Activated CD4-positive, alpha-beta T cell treated with anti-CD3 and anti-CD28 coated beads, Interleukin-2, amount 50 U/mL, for 16 hours (primary cell): ENCODE data around the gene PGLYRP1.

ENCODE experiments used
- DNase-seq: peaks from one replicate; pipeline ENCODE4 v3.0.0-alpha.2; 2020

PGLYRP1 gene

GRCh38 chr19:45999653-46000121 is 23.2 kb downstream of the PGLYRP1 start:
- DNase-seq = no peak

- no peak for DNase-seq
Observed at GRCh38 chr19:45998834-45999233, 24.0 kb downstream of the PGLYRP1 start.

DNA sequence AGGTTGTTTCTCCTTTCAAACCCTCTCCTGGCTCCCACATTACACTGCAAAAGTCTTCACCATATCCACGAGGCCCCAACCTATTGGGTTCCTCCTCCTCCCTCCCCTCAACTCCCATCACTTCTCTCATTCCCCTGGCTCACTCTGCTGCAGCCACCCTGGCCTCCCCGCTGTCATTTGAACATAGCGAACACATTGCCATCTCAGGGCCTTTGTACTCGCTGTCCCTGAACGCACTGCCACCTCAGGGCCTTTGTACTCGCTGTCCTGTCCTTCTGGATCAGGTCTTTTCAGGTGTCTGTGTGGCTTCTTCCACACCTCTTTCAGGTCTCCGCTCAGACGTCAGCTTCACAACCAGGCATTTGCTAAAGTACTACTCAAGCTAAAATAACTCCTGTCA is 25.9 kb downstream of the PGLYRP1 start:
- no peak for DNase-seq

DNA sequence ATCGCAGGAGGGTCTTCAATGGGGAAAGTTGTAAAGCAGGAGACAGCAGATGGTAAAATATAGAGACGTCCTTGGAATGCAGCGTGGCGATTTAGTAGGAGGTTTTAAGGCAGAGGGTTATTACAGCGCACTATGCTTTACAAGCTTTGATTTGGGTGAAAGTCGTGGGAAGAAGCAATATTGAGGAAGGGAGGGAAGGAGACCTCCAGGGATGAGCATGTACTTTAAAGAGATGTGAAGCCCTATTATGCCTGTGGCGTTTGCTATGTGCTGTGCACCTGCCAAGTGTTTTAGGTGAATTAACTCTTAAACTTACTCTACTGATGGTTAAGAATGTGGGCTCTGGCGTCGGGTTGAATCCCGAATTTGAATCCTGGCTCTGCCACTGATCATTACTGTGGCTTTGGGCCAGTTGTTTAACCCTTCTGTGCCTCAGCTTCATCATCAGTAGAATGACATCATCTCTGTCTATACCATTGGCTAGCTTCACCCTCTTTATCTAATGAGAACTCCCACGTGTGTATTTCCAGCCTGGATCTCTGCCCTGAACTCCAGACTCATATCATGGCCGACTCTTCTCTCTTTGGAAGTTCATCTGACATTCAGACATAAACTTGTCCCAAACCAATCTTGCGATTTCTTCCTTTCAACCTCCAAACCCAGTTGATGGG is 27.0 kb downstream of the PGLYRP1 start:
- no peak for DNase-seq

DNA sequence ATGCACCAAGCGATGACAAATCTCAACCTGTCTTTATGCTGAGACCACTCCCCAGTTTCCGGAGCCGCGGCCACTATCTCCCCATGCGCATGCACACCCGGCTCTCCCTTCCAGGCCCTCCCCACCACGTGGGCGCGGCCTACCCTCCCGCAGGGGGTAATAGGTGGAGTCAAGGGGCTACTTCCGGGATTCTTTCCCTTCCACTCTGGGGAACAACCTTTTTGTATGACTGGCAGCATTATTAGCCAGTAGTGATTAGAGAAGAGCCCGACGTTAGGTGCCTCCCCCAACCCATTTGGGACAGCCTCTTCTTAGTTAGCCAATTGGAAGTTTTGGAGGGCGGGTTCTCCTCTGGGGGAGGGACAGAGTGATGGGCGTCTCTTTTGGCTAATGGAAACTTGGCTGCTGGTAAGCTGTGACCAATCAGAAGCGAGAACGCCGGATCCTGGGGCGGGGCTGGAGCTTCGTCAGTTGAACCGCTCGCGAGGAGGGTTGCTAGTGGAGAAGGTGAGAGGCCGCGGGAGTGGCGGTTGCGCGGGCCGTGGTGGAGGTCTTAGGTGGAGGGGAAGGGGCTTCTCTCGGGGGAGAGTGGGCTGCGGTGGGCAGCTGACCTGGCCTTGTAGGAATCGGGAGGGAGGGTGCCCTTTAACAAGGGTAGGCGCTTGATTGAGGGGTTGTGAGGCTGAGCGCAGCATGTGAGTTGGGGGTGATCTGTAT is 27.7 kb downstream of the PGLYRP1 start, which contains the start of gene CCDC61:
Gene CCDC61 (plus strand): TSS at position 470 of the 717 bp plus-strand sequence. CDS start 7,552 bp downstream, outside the sequence.
- peak; percentile 100 for DNase-seq

DNA sequence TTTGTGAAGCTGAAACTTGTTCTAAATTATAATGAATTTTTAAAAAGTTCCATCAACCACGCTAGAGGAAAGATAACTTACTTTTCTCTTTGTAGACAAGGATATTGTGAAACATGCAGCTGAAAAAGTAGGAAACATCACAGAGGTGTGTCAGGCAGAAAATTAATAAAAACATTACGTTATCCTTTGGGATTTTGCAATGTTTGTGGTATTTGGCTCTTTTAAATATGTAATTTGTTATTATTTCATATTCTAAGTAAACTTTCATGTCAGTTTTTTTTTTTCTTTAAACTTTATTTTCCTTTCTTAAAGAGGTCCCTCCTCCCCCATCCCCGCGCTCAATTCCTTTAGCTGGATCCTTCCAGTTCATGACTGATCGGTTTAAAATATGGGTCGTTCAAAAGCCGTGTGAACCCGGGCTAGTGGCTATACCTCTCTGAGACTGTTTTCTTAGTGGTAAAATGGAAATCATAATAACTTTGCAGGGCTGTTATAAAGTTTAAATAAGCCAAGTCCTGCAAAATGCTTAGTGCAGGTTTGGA is 28.3 kb downstream of the PGLYRP1 start:
- no peak for DNase-seq

- DNase-seq = no peak
Observed at GRCh38 chr19:45990113-45990728, 32.6 kb downstream of the PGLYRP1 start.

DNA sequence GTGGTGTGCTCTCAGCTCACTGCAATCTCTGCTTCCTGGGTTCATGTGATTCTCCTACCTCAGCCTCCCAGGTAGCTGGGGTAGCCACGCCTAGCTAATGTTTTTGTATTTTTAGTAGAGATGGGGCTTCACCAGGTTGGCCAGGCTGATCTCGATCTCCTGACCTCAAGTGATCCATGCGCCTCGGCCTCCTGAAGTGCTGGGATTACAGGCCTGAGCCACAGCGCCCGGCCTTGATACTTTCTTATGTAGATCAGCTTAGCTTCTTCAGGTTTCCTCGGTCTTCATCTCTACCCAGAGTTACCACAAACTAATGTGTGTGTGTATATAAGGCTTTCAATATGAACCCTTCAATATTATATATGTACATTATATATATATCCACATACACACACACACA is 37.5 kb downstream of the PGLYRP1 start:
- DNase-seq = no peak

GRCh38 chr19:45981350-45981749 is 41.5 kb downstream of the PGLYRP1 start:
- DNase-seq = no peak

DNA sequence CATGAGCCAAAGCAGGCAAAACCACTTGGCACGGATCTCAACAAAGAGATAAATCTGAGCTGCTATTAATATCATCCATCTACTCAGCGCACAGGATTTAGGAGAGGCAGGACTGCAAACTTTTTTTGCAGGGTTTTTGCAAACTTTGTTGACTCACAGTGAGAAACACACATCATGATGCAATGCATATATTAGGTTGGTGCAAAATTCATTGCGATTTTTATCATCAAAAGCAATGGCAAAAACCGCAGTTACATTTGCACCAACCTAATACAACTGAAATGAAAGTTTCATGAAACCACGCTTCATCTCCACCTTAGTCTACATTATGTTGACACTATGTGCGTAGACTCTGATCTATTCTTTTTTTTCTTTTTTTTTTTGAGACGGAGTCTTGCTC is 44.7 kb downstream of the PGLYRP1 start:
- no peak for DNase-seq

- no peak for DNase-seq
Observed at GRCh38 chr19:45976178-45976577, 46.7 kb downstream of the PGLYRP1 start.

DNA sequence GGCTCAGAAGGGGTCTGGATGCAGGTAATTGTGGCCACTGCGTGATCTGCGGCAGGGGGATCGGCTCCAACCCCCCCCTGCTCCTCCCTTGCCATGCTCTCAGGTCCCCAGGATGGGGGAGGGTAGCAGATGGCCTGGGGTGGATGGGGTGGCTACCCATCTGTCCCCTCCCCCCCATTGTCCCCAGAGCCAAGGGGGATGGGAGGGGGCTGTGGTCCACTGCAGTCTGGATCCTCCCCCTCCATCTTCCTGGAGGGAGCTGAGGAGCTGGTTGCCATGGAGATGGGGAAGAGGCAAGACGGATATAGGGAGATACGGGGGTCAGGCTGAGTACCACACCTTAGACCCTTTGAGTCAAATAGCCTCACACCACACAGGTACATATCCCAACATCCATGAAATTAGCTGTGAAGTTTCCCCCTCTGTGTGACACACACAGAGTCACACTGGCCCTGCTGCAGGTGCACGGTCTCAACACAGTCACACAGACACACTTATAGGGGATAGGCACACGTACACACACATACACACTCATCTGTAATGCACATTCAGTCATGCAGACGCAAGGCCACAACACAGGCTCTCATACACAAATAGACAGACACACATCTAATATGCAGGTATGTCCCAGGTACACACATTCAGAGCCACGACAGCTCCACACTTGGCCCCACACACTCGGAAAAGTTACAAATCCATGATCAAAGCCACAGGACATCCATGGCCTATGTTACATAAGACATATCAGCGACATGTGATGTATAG is 47.4 kb downstream of the PGLYRP1 start:
- DNase-seq = no peak

DNA sequence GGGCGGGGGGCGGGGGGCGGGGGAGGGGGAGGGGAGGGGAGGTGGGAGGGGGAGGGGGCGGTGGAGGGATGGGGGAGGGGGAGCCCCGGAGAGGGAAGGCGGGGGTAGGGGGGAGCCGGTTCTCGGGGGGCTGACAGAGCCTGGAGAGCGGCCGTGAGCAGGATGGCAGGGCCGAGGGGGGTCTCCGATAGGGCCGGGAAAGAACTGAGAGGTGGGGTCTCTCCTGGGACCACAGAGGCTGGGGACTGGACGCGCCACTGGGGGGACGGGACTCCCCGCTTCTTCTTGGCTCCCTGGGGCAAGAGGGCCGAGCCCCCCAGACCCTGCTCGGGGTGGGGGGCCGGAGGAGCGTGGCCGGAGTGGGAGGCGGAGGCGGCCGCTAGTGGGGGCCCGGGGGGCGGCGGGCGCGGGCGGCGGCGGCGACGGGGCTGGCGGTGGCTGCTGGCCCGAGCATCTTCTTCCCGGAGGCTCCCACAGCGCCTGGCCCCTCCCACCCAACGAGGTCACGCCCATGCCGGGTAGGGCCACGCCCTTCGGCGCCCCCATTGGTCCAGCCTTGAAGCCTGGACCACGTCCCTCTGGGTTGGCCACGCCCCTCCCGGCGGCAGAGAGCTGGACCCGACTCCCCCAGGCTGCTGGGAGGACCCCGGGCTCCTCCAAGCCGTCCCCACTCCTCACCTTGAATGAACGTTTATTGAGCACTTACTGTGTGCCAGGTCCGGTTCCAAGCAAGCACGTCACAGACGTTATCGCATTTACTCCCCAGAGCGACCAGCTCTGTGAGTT is 49.1 kb downstream of the PGLYRP1 start, which contains the start of gene NOVA2:
Gene NOVA2 (minus strand): TSS at position 313 of the 786 bp plus-strand sequence. CDS start 514 bp downstream, outside the sequence.
- DNase-seq = peak; percentile 59

DNA sequence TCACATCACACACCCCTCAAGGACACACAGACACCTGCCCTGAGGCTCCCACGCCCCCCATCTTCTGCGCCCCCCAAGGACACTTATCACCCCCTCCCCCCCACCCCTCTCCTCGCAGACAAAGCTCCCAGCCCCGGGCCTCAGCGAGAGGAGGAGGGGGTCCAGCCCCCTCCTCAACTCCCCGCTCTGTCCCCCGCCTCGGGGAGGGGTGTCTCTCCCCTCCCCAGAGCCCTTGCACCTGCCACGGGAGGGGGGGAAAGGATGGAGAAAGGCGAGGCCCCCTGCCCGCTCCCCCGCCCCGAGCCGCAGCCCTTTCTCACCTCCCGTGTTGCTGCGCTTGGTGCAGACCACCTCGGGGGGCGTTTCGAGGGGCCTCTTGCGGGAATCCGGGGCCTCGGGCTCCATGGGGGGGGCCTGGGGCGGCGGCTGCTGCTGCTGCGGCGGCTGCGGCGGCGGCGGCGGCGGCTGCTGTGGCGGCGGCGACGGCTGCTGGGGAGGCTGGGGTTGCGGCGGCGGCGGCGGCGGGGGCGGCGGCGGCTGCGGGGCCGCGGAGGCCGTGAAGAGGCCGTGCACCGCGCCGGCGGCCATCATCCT is 49.8 kb downstream of the PGLYRP1 start:
- DNase-seq = no peak

- DNase-seq = no peak
Observed at GRCh38 chr19:45972081-45972946, 50.5 kb downstream of the PGLYRP1 start.

DNA sequence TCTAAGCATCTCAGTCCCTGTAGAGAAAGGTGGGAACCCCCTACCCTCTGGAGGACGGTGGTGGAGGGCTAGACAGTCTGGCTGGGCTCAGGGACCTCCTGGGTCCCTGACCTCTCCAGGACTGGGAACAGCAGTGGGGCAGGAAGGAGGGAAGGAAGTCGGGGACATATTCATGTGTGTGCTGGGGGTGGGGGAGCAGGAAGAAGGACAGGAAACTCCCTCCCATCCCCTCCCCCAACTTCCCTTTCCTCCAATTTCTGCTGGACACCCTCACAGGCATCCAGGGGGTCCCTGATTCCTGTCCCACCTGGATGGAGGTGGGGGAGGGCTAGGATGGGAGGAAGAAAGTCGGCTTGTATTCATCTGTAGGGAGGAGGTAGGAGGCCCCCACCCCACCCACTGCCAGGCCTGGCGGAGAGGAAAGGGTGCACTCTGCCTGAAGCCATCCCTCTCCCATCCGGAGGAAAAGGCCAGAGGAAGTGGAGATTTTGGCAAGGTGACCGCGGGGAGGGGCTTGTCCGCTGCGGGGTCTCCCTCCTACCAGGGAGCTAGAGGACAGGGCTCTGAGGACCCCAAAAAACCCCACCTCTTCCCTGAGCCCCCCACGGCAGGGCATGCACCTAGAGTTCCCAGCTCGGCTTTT is 51.5 kb downstream of the PGLYRP1 start:
- no peak for DNase-seq

- DNase-seq = no peak
Observed at GRCh38 chr19:45969676-45970075, 53.2 kb downstream of the PGLYRP1 start.
